ENCODE results near the gene SF3B4. TPM values are rescaled to one million over a fixed set of nuclear protein-coding genes. Genes with fewer than 3 reads are reported as not detected.

Gene SF3B4, protein sequence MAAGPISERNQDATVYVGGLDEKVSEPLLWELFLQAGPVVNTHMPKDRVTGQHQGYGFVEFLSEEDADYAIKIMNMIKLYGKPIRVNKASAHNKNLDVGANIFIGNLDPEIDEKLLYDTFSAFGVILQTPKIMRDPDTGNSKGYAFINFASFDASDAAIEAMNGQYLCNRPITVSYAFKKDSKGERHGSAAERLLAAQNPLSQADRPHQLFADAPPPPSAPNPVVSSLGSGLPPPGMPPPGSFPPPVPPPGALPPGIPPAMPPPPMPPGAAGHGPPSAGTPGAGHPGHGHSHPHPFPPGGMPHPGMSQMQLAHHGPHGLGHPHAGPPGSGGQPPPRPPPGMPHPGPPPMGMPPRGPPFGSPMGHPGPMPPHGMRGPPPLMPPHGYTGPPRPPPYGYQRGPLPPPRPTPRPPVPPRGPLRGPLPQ
- total RNA-seq (2021; ENCODE audit: unreplicated experiment), result 120 TPM
- 98.8 TPM for polyA plus RNA-seq (2012; ENCODE audit: insufficient read length)
- Bru-seq, nascent RNA, result percentile 97 among the genes with signal in this experiment
- percentile 98 among the genes with signal in this experiment for BruChase-seq, experiment 1, labeled RNA remaining after a 2-hour chase
- percentile 98 among the genes with signal in this experiment for BruChase-seq, experiment 2, labeled RNA remaining after a 6-hour chase
- long read RNA-seq, transcript SF3B4-201 (6 exons, 2,085 nt), result major isoform, 101 of 128 reads
- long read RNA-seq, partial matches to known transcripts, result 26 of 128 reads
- long read RNA-seq, other reads (novel, unspliced or antisense), result 1 of 128 reads

DNA sequence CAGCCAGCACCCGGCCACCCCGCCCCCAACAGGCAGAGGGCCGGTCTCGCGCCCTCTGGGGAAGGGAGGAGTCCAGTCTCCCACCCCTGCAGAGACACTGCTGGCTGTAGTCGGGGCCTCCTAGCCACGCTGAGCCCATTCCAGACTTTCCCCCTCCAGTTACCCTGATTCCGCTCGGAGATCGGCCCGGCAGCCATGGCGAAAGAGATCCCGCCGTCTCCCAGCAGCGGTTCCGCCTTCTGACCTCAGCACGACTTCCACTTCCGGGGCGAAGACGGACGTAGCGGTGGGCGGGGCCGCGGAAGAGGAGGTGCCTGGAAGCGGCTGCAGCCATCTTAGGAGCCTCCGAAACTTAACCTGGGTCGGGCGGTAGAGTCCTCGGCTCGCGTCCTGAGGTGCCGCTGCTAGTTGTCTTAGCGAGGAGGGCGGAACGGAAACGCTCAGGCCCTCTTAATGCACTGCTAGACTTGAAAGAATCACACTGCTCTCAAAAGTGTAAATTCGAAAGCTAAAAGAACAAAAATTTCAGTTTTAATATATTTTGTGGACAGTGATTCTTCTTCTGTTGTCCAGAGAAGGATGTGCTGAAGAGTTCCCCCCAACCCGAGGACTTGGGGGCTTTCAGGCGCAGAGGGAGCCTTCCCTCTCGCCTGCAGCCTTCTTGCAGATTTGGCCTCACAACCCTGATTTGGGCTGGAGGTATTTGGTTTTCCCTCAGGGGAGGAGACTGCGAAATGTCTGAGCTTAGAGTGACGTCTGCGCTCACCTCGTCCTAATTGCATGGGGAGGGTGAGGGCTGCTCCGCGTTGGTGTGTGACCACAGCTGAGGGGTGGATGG, at the start of gene SF3B4:
Gene SF3B4 (minus strand): TSS at position 241 of the 838 bp plus-strand sequence. CDS start 44 bp downstream, at position 197.
- ATAC-seq (peak; percentile 99), DNase-seq (ENCODE audit: low read depth, low spot score) (no peak)
- in situ Hi-C loops (cut with HindIII; ENCODE audit: low pct_unique_long_range_greater_than_20kb, low sequenced_read_pairs), result no loop called here
- H3K4me1 ChIP-seq (ENCODE audit: control insufficient read depth, insufficient read depth, low read length), result peaks cover 25% of the 10 kb centered on the region
- H3K9me3 ChIP-seq (ENCODE audit: control insufficient read depth, insufficient read depth, low read depth, low read length), result no peaks in the 10 kb centered on the region
- no peaks in the 10 kb centered on the region for H3K27me3 ChIP-seq (ENCODE audit: control insufficient read depth, insufficient read depth, low read length)
- peak within 1 kb of the TSS; percentile 79 to 93 for H3K4me3 ChIP-seq (ENCODE audit: low read depth in 2 of 2, low read length in 2 of 2)
- peaks cover 28% of the 10 kb centered on the region for H3K36me3 ChIP-seq (ENCODE audit: control insufficient read depth, insufficient read depth, low read length)
- 0 out of 2 replicates have a peak, but pooled peaks have one; percentile 36 for TF ChIP-seq SIN3A (IDR thresholded peaks at IDR 0.05; ENCODE audit: borderline replicate concordance, insufficient read depth, low read depth, low read length)
- TF ChIP-seq, protein P1, sequence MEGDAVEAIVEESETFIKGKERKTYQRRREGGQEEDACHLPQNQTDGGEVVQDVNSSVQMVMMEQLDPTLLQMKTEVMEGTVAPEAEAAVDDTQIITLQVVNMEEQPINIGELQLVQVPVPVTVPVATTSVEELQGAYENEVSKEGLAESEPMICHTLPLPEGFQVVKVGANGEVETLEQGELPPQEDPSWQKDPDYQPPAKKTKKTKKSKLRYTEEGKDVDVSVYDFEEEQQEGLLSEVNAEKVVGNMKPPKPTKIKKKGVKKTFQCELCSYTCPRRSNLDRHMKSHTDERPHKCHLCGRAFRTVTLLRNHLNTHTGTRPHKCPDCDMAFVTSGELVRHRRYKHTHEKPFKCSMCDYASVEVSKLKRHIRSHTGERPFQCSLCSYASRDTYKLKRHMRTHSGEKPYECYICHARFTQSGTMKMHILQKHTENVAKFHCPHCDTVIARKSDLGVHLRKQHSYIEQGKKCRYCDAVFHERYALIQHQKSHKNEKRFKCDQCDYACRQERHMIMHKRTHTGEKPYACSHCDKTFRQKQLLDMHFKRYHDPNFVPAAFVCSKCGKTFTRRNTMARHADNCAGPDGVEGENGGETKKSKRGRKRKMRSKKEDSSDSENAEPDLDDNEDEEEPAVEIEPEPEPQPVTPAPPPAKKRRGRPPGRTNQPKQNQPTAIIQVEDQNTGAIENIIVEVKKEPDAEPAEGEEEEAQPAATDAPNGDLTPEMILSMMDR (IDR thresholded peaks at IDR 0.05), result no peak
- TF ChIP-seq TCF7L2 (IDR thresholded peaks at IDR 0.05; ENCODE audit: low read depth, low read length), result no peak
- TF ChIP-seq, protein P2, sequence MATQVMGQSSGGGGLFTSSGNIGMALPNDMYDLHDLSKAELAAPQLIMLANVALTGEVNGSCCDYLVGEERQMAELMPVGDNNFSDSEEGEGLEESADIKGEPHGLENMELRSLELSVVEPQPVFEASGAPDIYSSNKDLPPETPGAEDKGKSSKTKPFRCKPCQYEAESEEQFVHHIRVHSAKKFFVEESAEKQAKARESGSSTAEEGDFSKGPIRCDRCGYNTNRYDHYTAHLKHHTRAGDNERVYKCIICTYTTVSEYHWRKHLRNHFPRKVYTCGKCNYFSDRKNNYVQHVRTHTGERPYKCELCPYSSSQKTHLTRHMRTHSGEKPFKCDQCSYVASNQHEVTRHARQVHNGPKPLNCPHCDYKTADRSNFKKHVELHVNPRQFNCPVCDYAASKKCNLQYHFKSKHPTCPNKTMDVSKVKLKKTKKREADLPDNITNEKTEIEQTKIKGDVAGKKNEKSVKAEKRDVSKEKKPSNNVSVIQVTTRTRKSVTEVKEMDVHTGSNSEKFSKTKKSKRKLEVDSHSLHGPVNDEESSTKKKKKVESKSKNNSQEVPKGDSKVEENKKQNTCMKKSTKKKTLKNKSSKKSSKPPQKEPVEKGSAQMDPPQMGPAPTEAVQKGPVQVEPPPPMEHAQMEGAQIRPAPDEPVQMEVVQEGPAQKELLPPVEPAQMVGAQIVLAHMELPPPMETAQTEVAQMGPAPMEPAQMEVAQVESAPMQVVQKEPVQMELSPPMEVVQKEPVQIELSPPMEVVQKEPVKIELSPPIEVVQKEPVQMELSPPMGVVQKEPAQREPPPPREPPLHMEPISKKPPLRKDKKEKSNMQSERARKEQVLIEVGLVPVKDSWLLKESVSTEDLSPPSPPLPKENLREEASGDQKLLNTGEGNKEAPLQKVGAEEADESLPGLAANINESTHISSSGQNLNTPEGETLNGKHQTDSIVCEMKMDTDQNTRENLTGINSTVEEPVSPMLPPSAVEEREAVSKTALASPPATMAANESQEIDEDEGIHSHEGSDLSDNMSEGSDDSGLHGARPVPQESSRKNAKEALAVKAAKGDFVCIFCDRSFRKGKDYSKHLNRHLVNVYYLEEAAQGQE (IDR thresholded peaks at IDR 0.05; ENCODE audit: insufficient read depth in 1 of 2, low read depth in 2 of 2, low read length in 1 of 2), result 0 out of 4 replicates have a peak, but pooled peaks of 1 of the 2 experiments have one; percentile 36
- peak; percentile 95 for TF ChIP-seq POLR2AphosphoS5 (IDR thresholded peaks at IDR 0.05; ENCODE audit: low read depth, low read length)
- ChIA-PET CTCF (interaction anchor here (0.6 kb wide), 1 partner anchor 243 kb away, joined by 3 read pairs; no protein-coding TSS in a partner anchor), POLR2A (interaction anchor here (0.8 kb wide), 1 partner anchor 42 kb away, joined by 3 read pairs; no protein-coding TSS in a partner anchor)
- H3K27ac ChIP-seq (ENCODE audit: low read length), result peak within 1 kb of the TSS; percentile 99
- intact Hi-C loops (cut with micrococcal nuclease; ENCODE audit: unreplicated experiment), result no loop called here
- BruUV-seq (replicated peaks), result TSS peak; percentile 99

DNA sequence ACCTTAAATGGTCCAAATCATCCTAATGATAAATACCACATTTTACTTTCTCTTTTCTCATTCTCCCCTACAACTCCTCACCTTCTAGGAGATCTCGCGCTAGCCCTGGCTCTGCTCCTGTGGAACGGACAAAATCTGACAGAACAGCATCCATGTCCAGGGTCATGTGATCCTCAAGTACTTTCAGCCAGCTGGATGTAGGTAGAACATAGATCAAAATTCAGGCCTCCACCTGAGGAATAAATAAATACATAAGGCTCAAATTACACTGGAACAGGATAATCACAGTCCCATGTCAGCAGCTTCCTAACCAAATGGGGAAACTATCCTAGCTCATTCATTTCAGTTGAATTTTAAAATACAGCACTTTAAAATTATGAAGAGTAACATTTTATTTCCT, 49.7 kb upstream of the SF3B4 start:
- ChIA-PET CTCF (interaction anchor here (0.7 kb wide), 1 partner anchor 210 kb away, joined by 3 read pairs; no protein-coding TSS in a partner anchor), POLR2A (no interaction called here)
- no peaks in the 10 kb centered on the region for H3K9me3 ChIP-seq (ENCODE audit: control insufficient read depth, insufficient read depth, low read depth, low read length)
- H3K4me1 ChIP-seq (ENCODE audit: control insufficient read depth, insufficient read depth, low read length), result 0 out of 2 replicates have a peak, but pooled peaks cover 7% of the 10 kb centered on the region
- no peaks in the 10 kb centered on the region for H3K27me3 ChIP-seq (ENCODE audit: control insufficient read depth, insufficient read depth, low read length)
- intact Hi-C loops (cut with micrococcal nuclease; ENCODE audit: unreplicated experiment), result no loop called here
- BruUV-seq (replicated peaks), result no TSS peak
- H3K36me3 ChIP-seq (ENCODE audit: control insufficient read depth, insufficient read depth, low read length), result peaks cover 3% of the 10 kb centered on the region; the same call in 1 of the 2 replicates
- ATAC-seq (no peak), DNase-seq (ENCODE audit: low read depth, low spot score) (no peak)
- in situ Hi-C loops (cut with HindIII; ENCODE audit: low pct_unique_long_range_greater_than_20kb, low sequenced_read_pairs), result no loop called here
- H3K27ac ChIP-seq (ENCODE audit: low read length), result no peak overlapping the region
- TF ChIP-seq, protein P1 (IDR thresholded peaks at IDR 0.05), result no peak
- no peak for TF ChIP-seq SIN3A (IDR thresholded peaks at IDR 0.05; ENCODE audit: borderline replicate concordance, insufficient read depth, low read depth, low read length)
- H3K4me3 ChIP-seq (ENCODE audit: low read depth in 2 of 2, low read length in 2 of 2), result no peak overlapping the region
